Stimulated activated CD4-positive, alpha-beta T cell treated with anti-CD3 and anti-CD28 coated beads, Interleukin-15, amount 100 ng/mL, for 24 hours (primary cell): ENCODE measurements around the gene ELAVL2.

Experiments
- DNase-seq: peaks from one replicate; pipeline ENCODE4 v3.0.0-alpha.2; 2020

Gene ELAVL2

DNA sequence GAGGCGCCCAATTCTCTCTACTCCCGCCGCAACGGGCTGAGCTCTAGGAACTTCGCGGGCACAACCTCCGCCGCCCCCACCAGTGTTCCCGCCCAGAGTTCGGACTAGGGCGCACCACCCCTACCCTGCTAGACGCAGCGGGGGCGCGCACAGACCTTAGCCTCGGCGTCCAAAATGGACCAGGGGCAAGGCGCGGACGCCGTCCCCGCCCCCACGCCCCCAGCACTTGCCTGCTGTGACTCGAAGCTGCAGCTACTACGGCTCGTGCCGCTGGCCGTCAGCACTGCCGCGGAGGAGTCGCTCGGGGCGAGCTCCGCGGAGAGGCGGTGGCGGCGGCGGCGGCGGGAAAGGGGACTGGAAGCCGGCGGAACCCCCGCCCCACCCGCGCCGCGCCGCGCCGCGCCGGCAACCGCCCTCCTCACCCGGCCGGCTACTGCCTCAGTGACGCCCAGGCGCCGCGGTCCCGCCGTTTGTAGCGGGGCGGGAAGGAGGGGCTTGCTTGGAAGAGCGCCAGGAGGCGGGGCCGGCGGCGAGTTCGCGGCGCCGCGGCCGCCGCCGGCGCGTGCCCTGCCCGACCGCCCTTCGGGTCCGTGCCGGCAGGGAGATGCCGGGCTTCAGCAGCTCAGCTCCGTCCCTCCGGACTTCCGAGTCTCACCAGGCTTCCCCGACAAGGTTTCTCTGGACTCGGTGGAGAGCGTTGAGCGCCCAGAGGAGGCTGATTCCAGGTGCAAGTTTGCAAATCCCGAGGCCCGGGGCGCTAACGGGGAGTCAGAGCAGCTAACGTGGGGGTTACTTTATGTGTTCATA lies 4.5 kb downstream of the ELAVL2 start:
- peak; percentile 6 for DNase-seq

DNA sequence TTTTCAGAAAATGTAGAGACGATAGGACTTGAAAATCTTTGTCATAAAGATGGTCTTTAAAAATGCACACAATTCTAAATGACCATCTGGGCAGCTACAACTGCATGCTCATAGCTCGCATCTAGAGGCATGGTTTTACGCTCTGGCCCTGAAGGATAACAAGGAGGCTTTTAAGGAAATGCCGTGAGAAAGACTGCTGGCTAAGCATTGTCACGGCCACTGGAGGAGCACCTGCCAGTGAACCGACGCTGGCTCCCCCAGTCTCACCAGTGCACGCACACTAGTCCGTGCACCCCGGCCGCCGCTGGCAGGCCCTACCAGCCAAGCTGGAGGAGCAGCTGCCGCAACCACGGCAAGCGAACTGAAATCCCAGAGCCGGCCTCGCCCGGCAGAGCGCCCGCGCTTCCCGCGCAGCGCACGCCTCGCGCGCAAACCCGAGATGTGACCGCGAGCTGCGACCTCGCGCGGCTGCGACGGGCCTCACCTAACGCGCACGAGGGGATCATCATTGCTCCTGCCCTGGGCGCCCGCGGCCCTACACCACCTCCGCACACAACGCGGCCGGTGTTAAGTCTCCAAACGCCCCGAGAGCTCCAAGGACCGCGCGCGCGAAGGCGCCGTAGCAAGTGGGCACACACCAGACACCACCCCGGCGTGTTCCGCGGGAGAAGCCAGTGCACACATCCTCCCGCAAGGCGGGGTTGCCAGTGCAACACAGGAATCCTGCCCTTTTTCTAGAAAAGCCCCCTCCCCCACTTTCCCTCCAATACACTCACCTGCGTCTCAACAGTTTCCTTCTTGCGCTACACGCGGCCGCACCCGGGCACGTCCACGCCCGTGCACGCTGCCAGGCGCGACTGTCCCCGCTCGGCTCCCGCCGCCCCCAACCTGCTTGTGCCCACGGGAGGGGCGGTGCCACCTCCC lies 5.3 kb downstream of the ELAVL2 start:
- peak; percentile 2 for DNase-seq

DNA sequence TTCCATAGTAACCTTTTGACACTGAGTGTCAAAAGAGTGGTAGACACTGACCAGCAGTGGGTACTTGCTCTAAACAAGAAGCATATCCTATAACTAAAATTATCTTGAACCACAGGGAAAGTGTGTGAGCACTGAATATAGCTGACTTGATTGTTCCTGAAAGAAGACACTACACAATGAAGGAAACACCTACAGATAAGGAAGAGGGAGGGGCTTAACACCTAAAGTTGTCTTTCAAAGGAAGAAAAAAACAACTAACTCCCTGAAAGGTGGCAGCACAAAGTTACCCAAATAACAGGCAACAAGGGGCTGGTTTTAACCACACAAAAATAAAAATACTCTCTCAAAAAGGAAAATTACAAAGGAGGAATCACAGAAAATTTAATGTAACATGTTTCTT lies 6.6 kb downstream of the ELAVL2 start:
- DNase-seq = no peak

DNA sequence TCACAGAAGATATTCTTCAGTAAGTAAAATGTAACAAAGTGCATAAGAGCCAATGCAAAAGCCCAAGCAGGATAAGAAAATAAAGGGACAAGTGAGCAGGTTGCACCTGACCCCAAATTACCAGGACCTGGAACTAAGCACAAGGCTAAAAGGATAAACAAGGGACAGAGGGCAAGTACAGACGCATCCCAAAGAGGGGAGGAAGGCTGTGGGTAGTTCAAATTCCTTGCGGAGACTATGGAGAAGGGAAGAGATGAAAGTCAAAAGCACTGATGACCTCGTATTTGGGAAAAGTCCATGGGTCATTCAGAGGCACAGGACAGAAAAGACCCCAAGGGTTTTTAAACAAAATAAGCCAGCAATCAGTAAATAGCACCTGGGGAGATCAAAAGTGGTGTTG lies 11.8 kb downstream of the ELAVL2 start:
- DNase-seq = no peak

DNA sequence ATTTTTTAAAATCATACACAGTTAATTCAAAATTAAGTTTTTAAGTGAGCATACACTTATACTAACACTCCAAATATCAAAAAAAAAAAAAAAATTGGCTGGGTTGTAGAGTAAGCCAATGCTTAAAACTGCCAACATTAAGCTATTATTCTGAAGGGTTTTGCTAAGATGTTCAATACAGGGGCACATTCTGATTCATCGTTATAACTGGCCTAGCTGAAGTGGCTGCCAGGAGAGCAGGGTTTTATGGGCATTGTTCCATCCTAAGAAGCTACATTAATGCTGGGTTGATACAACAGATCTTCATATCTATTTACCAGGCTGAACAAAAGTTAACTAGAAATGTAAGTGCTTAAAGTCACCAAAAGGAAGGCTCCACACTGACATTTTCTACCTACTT lies 13.4 kb downstream of the ELAVL2 start:
- DNase-seq = no peak

DNA sequence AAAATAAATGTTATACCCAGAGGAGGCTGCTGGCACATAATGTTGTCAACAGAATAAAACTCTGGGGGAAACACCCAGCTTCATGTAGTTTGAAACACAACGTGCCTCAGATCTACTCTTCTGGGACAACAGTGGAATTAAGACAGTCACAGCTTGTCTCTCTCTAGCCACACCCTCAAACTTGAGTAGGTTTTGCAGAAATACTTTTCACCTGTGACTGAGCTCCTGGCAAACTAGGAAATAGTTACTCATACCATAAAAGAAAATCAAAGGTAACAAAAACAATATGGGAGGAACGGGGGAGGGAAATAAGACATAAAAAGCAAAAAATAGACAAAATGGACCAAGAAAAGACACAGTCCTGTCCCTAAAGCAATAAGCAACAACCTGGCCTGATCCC lies 14.4 kb downstream of the ELAVL2 start:
- no peak for DNase-seq

DNA sequence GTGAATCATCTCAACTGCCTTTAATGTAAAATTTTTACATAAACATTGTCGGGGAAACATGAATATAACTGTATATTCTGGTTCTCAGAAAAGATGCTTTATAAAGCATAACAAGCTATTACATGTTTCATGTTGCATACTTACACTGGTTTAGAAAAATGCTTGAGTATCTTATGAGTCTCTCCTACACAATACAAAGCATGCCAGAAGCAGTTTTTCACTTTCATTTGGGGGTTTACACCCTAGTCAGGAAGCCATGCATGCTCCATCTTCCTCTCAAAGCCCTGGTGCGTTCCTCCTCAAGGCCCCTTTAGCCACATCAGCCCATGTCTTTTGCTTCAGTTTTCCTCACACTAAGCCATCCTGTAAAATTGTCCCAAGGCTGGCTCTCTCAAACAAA lies 22.8 kb downstream of the ELAVL2 start:
- no peak for DNase-seq

DNA sequence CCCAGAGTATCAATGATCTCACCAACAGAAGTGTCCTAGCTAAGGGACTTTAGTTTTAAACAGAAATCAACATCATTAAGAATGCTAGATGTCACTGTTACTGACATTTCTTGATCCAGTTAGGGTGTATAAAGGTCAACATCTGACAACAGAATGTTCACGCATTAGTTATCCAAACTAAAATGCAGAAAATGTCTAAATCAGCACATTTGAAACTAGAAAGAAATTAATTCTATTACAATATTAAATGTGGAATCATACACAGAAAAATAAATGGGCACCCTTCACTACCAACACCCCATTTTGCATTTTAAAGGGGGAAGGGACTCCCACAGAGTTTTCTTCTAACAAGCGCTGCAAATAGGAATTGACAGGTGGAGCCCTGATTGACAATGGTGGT lies 24.5 kb downstream of the ELAVL2 start:
- no peak for DNase-seq

DNA sequence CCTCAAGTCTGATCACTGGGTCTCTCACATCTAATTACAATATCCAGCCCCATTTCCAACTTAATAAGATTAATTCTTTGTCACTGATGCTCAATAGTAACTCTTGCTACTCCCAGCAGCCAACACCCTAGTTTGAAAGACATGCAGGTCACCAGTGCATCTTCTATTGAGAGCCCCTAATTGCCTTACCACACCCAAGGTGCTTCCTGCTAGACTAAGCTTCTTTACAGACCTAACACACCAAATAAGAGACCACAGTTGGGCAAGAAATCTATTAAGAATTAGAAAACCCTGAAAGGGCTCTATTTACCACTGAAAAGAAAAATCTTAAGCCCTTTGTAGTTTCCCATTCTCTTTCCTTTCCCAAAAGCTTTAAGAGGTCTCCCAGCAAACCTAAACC lies 26.5 kb downstream of the ELAVL2 start:
- no peak for DNase-seq

DNA sequence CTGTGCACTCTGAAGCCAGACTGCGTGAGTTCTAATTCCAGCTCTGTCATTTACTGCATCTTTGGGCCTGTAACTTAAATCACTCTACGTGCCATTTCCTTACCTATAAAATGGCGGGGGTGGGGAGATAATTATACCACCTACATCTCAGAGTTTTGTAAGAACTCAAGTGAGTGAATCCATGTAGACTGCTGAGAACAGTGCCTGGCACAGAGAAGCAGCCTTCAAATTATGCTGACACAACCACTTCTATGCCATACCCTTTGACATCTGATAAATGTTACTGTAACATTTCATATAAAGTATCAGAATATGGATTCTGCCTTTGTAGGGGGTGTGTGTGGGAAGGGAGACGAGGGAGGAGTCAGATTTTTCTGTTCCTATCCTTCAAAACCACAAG lies 27.7 kb downstream of the ELAVL2 start:
- no peak for DNase-seq

DNA sequence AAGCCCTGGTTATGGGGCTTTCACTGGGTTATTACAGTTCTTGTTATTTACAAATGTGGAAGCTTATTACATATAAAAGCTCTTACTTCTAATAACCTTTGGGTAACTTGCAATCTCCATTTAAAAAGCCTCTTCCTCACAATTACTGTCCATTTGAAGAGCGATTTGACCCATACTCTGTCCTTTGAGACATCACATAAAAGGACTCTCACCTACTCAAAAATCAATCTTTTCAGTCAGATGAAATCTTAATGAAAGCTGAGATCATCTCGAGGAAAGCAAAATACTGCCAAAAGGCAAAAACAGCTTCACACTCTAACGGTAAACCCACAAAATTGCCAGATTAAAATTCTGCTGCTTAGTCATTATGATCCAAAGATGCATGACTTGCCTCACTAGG lies 29.8 kb downstream of the ELAVL2 start:
- no peak for DNase-seq

DNA sequence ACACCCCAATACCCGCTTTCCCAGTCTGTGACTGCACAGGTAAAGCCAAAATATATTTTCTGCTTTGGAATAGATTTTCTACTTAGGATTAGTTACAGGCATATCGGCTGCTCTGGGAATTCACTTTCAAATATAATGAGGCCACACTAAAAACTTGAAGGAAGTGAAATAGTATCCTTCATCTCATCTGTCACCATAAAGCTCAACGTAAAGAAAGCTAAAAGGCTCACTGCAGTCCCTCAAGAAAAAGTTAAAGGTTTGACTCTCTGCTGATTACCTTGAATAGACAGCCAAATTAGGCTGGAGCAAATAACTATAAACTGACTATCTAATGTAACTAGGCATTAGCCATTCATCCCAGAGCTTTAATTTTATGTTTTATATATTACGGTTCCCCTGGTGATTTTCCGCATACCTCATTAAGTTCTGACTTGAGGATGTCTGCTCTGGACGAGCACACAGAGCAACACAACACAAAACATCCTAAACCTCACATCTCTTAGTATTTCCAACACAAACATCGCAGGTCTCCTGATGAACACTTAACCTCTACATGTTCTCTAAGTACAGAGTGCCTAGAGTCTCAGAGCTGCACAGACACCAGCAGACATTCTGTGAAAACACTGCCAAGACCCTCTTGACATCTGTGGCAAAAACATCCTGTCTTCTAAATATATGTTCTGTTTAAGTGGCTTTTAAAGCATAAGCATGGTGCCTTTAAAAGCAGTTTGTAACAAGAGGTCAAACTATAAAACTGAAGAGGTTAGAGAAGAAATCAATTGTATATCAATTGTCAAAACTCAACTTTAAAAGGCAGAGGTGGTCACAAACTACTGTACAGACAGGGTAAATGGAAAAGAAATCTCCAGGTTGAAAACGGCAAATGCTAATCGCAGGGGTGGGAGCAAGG lies 35.4 kb downstream of the ELAVL2 start:
- DNase-seq = no peak

DNA sequence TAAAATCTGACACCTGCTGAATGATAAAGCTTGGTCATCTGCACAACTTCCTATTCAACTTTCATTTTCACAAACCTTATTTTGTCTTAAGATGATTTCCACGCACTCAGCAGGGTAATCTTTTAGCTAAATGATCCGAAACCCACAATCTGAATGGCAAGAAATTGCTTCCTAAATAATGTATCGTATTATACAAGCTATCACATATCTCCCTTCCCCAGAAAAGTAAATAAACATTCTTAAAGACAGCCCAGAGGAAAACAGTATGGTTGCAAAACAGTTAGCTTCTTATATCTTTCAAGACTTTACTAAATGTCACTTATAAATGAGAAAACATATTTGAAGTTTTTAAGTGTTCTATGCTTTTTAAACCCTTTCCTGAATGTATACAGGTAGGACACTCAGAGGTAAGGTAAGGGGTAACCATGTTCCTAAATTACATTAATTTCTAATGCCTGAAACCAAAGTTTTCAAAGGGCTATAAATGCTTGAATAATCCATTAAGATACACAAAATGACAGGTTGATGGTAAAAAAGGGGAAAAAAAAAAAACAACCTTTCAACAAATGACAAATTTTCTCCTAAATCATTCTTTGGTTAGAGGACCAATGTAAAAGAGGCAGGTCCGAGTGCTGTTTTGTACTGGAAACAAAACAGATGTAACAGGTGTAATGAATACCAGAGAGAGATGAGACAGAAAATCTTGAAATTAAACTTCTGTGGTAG lies 36.3 kb downstream of the ELAVL2 start:
- no peak for DNase-seq

DNA sequence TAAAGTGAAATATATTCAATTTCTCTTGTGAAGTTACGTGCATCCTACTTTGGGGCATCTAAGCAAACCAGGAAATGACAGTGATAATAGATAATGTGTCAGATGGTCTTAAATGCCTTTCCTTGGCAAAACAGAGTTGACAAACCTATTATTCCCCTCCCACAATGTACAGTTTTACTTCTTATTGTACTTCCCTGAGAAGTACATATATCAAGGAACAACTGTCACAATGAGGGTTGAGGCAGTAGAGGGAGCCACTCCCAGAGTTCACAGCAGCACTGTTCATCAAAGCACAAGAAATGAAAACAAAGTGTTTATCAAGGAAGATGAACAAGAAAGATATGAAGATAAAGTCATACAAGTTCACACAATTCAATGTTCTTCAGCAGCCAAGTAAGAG lies 41.1 kb downstream of the ELAVL2 start:
- no peak for DNase-seq

DNA sequence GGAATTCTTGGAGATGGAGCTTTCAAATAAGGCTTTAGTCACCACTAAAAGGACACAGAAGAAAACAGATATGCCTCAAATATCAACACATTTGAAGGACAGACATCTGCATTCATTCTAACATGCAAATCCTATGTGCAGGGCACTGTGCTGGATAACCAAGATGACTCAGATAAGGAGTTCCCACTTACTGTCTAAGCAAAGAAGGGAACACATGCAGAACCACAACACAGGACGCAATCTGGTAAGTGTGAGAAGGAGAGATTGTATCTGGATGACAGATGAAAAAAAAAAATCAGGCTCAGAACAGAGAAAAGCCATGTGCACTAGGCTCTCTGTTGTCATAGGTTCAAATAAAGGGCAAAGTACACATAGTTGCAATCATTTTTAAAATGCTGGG lies 42.5 kb downstream of the ELAVL2 start:
- DNase-seq = no peak

DNA sequence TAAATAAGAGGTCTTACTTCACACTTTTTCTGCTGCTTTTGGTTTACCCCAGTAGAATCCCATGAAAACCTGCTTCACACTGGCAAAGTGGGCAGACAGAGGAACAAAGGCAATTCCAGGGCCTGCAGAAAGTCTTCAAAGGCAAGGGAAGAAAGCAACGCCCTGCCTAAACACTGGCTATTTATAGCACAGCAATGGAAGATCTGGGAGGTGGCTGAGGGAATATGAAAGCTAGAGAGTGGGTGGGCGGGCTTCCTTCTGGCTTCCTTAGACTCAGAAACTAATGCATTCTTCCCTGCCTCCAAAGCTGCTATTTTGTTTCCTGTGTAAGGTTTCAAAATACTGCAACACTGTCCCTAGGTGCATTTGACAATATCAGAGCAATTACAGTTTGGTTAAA lies 46.8 kb downstream of the ELAVL2 start:
- DNase-seq = no peak

DNA sequence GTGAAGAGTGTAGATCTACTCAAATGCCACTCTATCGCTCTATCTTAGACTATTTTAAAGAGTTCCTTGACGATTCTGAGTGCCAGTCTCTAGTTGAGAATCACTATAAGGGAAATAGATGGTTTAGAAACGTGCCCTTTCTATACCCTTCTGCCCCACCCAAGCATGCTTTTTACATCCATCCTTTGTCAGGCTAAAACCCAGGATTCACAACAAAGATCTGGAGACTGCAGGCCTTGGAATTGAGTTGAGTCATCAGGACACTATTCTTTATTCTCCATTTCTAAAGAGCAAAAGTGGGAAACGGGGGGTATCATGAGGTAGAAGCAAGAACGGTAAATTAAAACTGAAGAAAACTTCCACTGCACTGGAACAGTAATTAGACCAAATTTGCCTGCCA lies 48.7 kb downstream of the ELAVL2 start:
- no peak for DNase-seq

DNA sequence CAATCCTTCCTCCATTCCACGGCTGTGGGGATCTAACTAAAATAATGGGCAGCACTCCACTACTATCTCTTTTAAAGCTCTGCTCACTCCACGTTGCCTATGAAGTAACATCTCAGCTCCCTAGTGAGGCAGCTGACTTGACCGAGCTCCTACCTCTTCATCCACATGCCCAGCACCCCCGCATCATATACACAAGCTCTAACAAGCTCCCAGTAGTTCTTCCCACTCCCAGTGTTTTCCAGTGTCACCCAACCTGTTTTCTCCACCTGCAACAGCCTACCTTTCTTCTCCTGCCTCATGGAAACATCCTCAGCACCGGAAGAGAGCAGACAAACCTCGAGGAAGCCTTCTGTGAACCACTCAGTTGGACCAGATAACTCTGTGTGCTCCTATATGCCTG lies 50.5 kb downstream of the ELAVL2 start:
- no peak for DNase-seq

DNA sequence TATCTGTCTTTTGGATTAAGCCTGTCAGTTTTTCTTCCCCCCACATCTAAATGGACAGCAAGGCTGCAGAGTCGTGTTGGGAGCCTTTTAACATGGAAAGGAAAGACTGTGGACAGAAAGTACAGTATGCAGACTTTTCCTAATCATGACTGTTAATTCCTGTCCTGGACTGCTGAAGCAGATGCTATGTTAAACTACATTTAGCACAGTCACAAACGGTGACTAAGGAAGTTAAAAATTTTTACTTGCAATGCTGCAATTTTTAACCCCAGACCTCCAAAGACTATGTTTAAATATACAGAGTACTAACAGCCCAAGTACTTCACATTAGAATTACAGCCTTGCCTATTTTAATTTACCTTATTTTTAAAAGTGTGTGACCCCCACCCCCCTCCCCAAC lies 51.8 kb downstream of the ELAVL2 start:
- DNase-seq = no peak

DNA sequence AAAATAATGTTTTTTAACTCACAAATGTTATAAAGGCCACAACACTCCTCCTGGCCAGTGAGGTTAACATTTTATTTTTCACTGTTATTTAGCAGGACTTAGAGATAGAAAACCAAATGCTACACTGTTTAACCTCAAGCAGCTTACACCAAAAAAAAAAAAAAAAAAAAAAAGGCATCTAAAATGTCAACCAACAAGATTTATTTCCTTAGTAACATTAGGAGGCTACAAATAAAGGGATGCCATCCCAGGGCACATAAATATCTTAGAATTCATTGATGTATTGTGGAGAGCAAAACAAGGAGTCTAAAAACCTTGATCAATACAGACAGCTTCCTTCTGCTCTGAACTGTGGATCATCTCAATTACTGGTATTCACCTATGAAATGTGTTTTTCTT lies 53.7 kb downstream of the ELAVL2 start:
- no peak for DNase-seq

DNA sequence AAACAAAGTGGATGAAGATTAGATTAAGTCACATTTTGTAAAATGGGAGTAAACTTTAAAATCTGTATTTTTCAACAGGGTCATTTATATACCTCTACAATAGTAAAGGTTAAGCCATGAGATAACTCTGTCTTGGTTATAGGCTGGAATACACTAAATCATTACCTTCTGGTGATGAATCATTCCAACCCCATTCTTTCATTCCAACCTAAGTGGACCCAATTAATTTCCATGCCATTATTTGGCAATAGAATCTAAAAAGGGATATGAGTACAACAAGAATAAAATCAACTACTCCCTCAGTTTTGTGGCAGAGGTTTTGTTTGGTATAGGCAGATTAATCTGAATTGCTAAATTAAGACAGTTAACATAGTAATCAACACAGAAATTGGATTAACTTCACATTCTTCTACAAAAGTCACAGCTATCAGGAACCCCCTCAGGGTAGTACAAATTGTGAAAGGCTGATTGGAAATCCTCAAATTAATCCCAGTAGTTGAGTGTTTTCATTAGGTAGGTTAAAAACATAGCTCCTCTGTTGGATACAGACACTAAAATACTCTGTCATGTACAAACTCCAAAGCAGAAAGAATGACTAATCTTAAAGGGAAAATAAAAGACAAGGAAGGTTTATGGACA lies 54.2 kb downstream of the ELAVL2 start:
- no peak for DNase-seq
